Liver (tissue), 9 donors: ENCODE measurements around the gene NLRC5. TPM values are rescaled to one million over a fixed set of nuclear protein-coding genes. Genes with fewer than 3 reads are reported as not detected.
A peak's percentile ranks its signal among the peaks of the same experiment; 100 is the strongest.

ENCODE experiments used
- DNase-seq: peaks from one replicate; pipeline ENCODE4 v3.0.0-alpha.2; 2017; ENCODE audit warnings: low spot score
- H3K27ac ChIP-seq, 2 donors: one replicate each; pipeline ENCODE4 v1.7.0; 2013; ENCODE audit warnings: inconsistent platforms in 2 of 2, low read length in 2 of 2, control low read depth in 1 of 2, low read depth in 1 of 2, mild to moderate bottlenecking in 1 of 2
- H3K27me3 ChIP-seq, 4 donors: one replicate each; pipeline versions ENCODE4 v1.6.1 to v1.7.0; 2013; ENCODE audit warnings: low read length in 3 of 4, inconsistent platforms in 1 of 4, mild to moderate bottlenecking in 1 of 4, moderate library complexity in 1 of 4; ENCODE audit not compliant: control insufficient read depth in 4 of 4, insufficient read depth in 4 of 4
- H3K36me3 ChIP-seq, 4 donors: one replicate each; pipeline versions ENCODE4 v1.6.1 to v1.7.0; 2013; ENCODE audit warnings: low read length in 3 of 4, mild to moderate bottlenecking in 3 of 4, low read depth in 1 of 4, moderate library complexity in 1 of 4; ENCODE audit not compliant: control insufficient read depth in 4 of 4, insufficient read depth in 3 of 4
- H3K4me1 ChIP-seq, 4 donors: one replicate each; pipeline versions ENCODE4 v1.6.1 to v1.7.0; 2013; ENCODE audit warnings: low read length in 3 of 4, mild to moderate bottlenecking in 3 of 4, moderate library complexity in 1 of 4; ENCODE audit not compliant: control insufficient read depth in 4 of 4, insufficient read depth in 4 of 4
- H3K4me3 ChIP-seq, 3 donors: one replicate each; pipeline versions ENCODE4 v1.6.1 to v1.7.0; 2013; ENCODE audit warnings: low read length in 3 of 3, control low read depth in 1 of 3, low read depth in 1 of 3, mild to moderate bottlenecking in 1 of 3
- H3K9ac ChIP-seq, 2 donors: one replicate each; pipeline ENCODE4 v1.7.0; 2013; ENCODE audit warnings: low read length in 2 of 2, mild to moderate bottlenecking in 2 of 2, moderate library complexity in 2 of 2, control low read depth in 1 of 2, low read depth in 1 of 2
- H3K9me3 ChIP-seq, 4 donors: one replicate each; pipeline versions ENCODE4 v1.6.1 to v1.7.0; 2013; ENCODE audit warnings: low read length in 3 of 4; ENCODE audit not compliant: control insufficient read depth in 4 of 4
- EGR1 ChIP-seq, 2 donors: IDR thresholded peaks; 2 replicates each; pipeline ENCODE4 v1.6.1; 2016 to 2018; ENCODE audit warnings: antibody characterized with exemption in 2 of 2, low read depth in 2 of 2
- FOXA2 ChIP-seq: IDR thresholded peaks from 2 replicates; pipeline ENCODE4 v1.6.1; 2016; ENCODE audit warnings: antibody characterized with exemption
- GABPA ChIP-seq, 2 donors: IDR thresholded peaks in 1 of 2; conservative IDR thresholded peaks in 1 of 2; 2 replicates each; pipeline ENCODE4 v1.6.1; 2016; ENCODE audit warnings: antibody characterized with exemption in 2 of 2, mild to moderate bottlenecking in 1 of 2, moderate library complexity in 1 of 2
- HNF4A ChIP-seq, 2 donors: conservative IDR thresholded peaks; 2 replicates each; pipeline ENCODE4 v1.6.1; 2016; ENCODE audit warnings: antibody characterized with exemption in 2 of 2, mild to moderate bottlenecking in 2 of 2
- HNF4G ChIP-seq: IDR thresholded peaks from 2 replicates; pipeline ENCODE4 v1.6.1; 2016; ENCODE audit warnings: antibody characterized with exemption
- JUND ChIP-seq, 2 donors: IDR thresholded peaks; 2 replicates each; pipeline ENCODE4 v1.6.1; 2016; ENCODE audit warnings: antibody characterized with exemption in 2 of 2
- NR2F2 ChIP-seq: IDR thresholded peaks from 2 replicates; pipeline ENCODE4 v1.6.1; 2016; ENCODE audit warnings: antibody characterized with exemption
- RAD21 ChIP-seq, 2 donors: IDR thresholded peaks; 2 replicates each; pipeline ENCODE4 v1.6.1; 2016; ENCODE audit warnings: antibody characterized with exemption in 2 of 2, mild to moderate bottlenecking in 2 of 2
- REST ChIP-seq: IDR thresholded peaks from 2 replicates; pipeline ENCODE4 v1.6.1; 2016; ENCODE audit warnings: antibody characterized with exemption, mild to moderate bottlenecking
- RXRA ChIP-seq, 2 donors: IDR thresholded peaks; 2 replicates each; pipeline ENCODE4 v1.6.1; 2017 to 2018; ENCODE audit warnings: antibody characterized with exemption in 2 of 2, mild to moderate bottlenecking in 1 of 2
- SP1 ChIP-seq: IDR thresholded peaks from 2 replicates; pipeline ENCODE4 v1.6.1; 2018; ENCODE audit warnings: antibody characterized with exemption, mild to moderate bottlenecking
- TAF1 ChIP-seq: conservative IDR thresholded peaks from 2 replicates; pipeline ENCODE4 v1.6.1; 2016; ENCODE audit warnings: antibody characterized with exemption, mild to moderate bottlenecking
- YY1 ChIP-seq: IDR thresholded peaks from 2 replicates; pipeline ENCODE4 v1.6.1; 2016; ENCODE audit warnings: antibody characterized with exemption, mild to moderate bottlenecking
- ZBTB33 ChIP-seq: IDR thresholded peaks from 2 replicates; pipeline ENCODE4 v1.6.1; 2016; ENCODE audit warnings: antibody characterized with exemption
- WGBS: extraction: QIAGEN DNeasy Blood & Tissue Kit; methylation state at CpG from one replicate; pipeline ENCODE4 v1.1.7; 2013; 5-methylcytosine and 5-hydroxymethylcytosine counted together
- polyA plus RNA-seq, 2 donors: library from polyadenylated mRNA; stranded (reverse) in 1 of 2; unstranded in 1 of 2; fragments of 200-250 nt in 1 of 2; fragments of >200 nt in 1 of 2; fragmentation: Nextera tagmentation in 1 of 2; extraction: Ambion mirVana in 1 of 2; gene quantifications; one replicate each; pipeline versions ENCODE4 v1.2.1 to v1.2.3, GENCODE V29; 2013 to 2015
- total RNA-seq, 2 donors: library from RNA; depleted of rRNA; stranded (reverse); fragments of >200 nt; gene quantifications; one replicate each; pipeline ENCODE4 v1.2.3, GENCODE V29; 2014
- TF ChIP-seq, protein P1 (sequence below): IDR thresholded peaks from 2 replicates; pipeline ENCODE4 v1.6.1; 2016; ENCODE audit warnings: antibody characterized with exemption
- TF ChIP-seq, protein P2 (sequence below): IDR thresholded peaks from 2 replicates; pipeline ENCODE4 v1.6.1; 2016; ENCODE audit warnings: antibody characterized with exemption
- donor health status: healthy.
- donor health status: healthy.
- donor health status: healthy.
- donor health status: healthy.
- donor health status: healthy.

The NLRC5 gene
- total and polyA plus RNA-seq, 4 donors = 4.7 to 23.3 (median 8.8) TPM

- no peaks in the 10 kb centered on the region for H3K36me3 ChIP-seq
These were observed 1.0 kb upstream of the NLRC5 start for GRCh38 chr16:56988161-56988947.

DNA sequence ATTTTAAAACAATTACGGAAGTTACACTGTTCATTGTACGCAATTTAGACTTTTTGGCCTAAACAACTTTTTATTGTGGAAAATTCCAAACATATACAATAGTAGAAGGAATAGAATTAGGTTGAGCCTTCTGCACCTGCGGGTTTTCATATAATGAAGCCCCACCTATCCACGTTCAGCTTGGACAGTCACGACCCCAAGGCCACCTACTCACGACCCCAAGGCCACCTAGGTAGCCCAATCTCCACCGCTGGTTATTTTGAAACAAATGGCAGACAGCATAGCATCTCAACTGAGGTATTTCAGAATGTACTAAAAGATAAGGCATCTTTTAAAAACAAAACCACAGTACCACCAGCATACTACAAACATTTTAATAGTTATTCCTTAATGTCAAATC is 631 bp downstream of the NLRC5 start:
- Histone ChIP-seq H3K27ac (peak overlapping the region; percentile 66 to 87), H3K4me1 (peaks cover 1 to 20% (median 14%) of the 10 kb centered on the region in 4 donors), H3K27me3 (no peaks in the 10 kb centered on the region), H3K9ac (peak overlapping the region; percentile 64), H3K36me3 (no peaks in the 10 kb centered on the region), H3K4me3 (peak overlapping the region; percentile 80 to 84 (median 83)), H3K9me3 (no peaks in the 10 kb centered on the region)
- no peak for DNase-seq
- no peak for TF ChIP-seq FOXA2
- TF ChIP-seq, protein P1, sequence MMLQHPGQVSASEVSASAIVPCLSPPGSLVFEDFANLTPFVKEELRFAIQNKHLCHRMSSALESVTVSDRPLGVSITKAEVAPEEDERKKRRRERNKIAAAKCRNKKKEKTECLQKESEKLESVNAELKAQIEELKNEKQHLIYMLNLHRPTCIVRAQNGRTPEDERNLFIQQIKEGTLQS = no peak
- no peak for TF ChIP-seq YY1
- TF ChIP-seq TAF1 = no peak
- no peak for TF ChIP-seq RXRA (IDR thresholded peaks at IDR 0.05)
- no peak for TF ChIP-seq NR2F2
- TF ChIP-seq GABPA (IDR thresholded peaks at IDR 0.05 in 1 of 2, conservative IDR thresholded peaks at IDR 0.05 in 1 of 2) = no peak
- no peak for TF ChIP-seq REST
- TF ChIP-seq SP1 = no peak
- TF ChIP-seq EGR1 (IDR thresholded peaks at IDR 0.05; ENCODE audit: low read depth in 2 of 2) = no peak
- TF ChIP-seq RAD21 (IDR thresholded peaks at IDR 0.05) = no peak
- no peak for TF ChIP-seq JUND (IDR thresholded peaks at IDR 0.05)
- no peak for TF ChIP-seq HNF4A (conservative IDR thresholded peaks at IDR 0.05)
- no peak for TF ChIP-seq ZBTB33
- TF ChIP-seq, protein P2, sequence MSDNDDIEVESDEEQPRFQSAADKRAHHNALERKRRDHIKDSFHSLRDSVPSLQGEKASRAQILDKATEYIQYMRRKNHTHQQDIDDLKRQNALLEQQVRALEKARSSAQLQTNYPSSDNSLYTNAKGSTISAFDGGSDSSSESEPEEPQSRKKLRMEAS = no peak
- 13% methylated on average over 7 of the region's 7 CpGs for WGBS

More at GRCh38 chr16:56988161-56988947, 1.0 kb upstream of the NLRC5 start:
- WGBS = 87% methylated on average over 6 of the region's 6 CpGs
- H3K9me3 ChIP-seq = no peaks in the 10 kb centered on the region
- H3K27ac ChIP-seq = peak overlapping the region; percentile 66 to 87
- no peak for DNase-seq
- H3K4me1 ChIP-seq = peaks cover 4 to 21% (median 14%) of the 10 kb centered on the region in 4 donors
- H3K9ac ChIP-seq = peak overlapping the region; percentile 64 to 77
- TF ChIP-seq SP1 = no peak
- no peak for TF ChIP-seq RAD21 (IDR thresholded peaks at IDR 0.05)
- TF ChIP-seq FOXA2 = no peak
- no peak for TF ChIP-seq ZBTB33
- no peak for TF ChIP-seq HNF4A (conservative IDR thresholded peaks at IDR 0.05)
- TF ChIP-seq GABPA (IDR thresholded peaks at IDR 0.05 in 1 of 2, conservative IDR thresholded peaks at IDR 0.05 in 1 of 2) = no peak
- no peak for TF ChIP-seq HNF4G
- TF ChIP-seq NR2F2 = peak; percentile 17
- H3K4me3 ChIP-seq = peak overlapping the region in 2 of 3 donors; percentile 80 to 84
- H3K27me3 ChIP-seq = no peaks in the 10 kb centered on the region
